Dendritic cell treated with granulocyte-macrophage colony-stimulating factor and Interleukin-4, amounts not matched to agents 40 ng/mL and 50 ng/mL, for 4 days (primary cell): ENCODE results near the gene PPL.

Experiments used
- H3K27ac Mint-ChIP-seq: one replicate; pipeline ENCODE4 v1.8.0; 2022; ENCODE audit warnings: mild to moderate bottlenecking, mixed read lengths
- H3K27me3 Mint-ChIP-seq: one replicate; pipeline ENCODE4 v1.8.0; 2022; ENCODE audit warnings: mild to moderate bottlenecking, mixed read lengths
- H3K36me3 Mint-ChIP-seq: one replicate; pipeline ENCODE4 v1.8.0; 2022; ENCODE audit warnings: low read depth, mixed read lengths
- H3K4me1 Mint-ChIP-seq: one replicate; pipeline ENCODE4 v1.8.0; 2022; ENCODE audit warnings: low read depth, mixed read lengths
- H3K4me3 Mint-ChIP-seq: one replicate; pipeline ENCODE4 v1.8.0; 2022; ENCODE audit warnings: mild to moderate bottlenecking, moderate library complexity, mixed read lengths
- H3K9me3 Mint-ChIP-seq: one replicate; pipeline ENCODE4 v1.8.0; 2022; ENCODE audit warnings: mixed read lengths
- intact Hi-C: fragments of 100-400 bp; cut with micrococcal nuclease; formaldehyde crosslinking; loops from one replicate; pipeline ENCODE4 v1.15.0; 2022

The PPL gene

GRCh38 chr16:4850211-4850610, 86.7 kb downstream of the PPL start:
- intact Hi-C loops, result no loop called here
- Mint-ChIP-seq H3K4me3 (no peak overlapping the region), H3K4me1 (peaks cover 53% of the 10 kb centered on the region), H3K27me3 (no peaks in the 10 kb centered on the region), H3K9me3 (no peaks in the 10 kb centered on the region), H3K36me3 (peaks cover 60% of the 10 kb centered on the region), H3K27ac (no peak overlapping the region)

- H3K36me3 Mint-ChIP-seq, result peaks cover 57% of the 10 kb centered on the region
- intact Hi-C loops, result loop anchor here (1.0 to 10.0 kb wide), 4 partner anchors 46 to 227 kb away; partner anchors contain the start of genes ALG1, ROGDI and ZNF500
- H3K27ac Mint-ChIP-seq, result peak overlapping the region; percentile 95
- no peaks in the 10 kb centered on the region for H3K9me3 Mint-ChIP-seq
- no peaks in the 10 kb centered on the region for H3K27me3 Mint-ChIP-seq
- peaks cover 53% of the 10 kb centered on the region for H3K4me1 Mint-ChIP-seq
- peak overlapping the region; percentile 99 for H3K4me3 Mint-ChIP-seq
These were observed 89.0 kb downstream of the PPL start for GRCh38 chr16:4847774-4848587.

- no peaks in the 10 kb centered on the region for H3K27me3 Mint-ChIP-seq
- peak within 1 kb of the TSS; percentile 95 for H3K27ac Mint-ChIP-seq
- H3K36me3 Mint-ChIP-seq, result peaks cover 60% of the 10 kb centered on the region
- peaks cover 45% of the 10 kb centered on the region for H3K4me1 Mint-ChIP-seq
- H3K4me3 Mint-ChIP-seq, result peak within 1 kb of the TSS; percentile 99
- intact Hi-C loops, result loop anchor here (1.0 to 10.0 kb wide), 4 partner anchors 45 to 228 kb away; partner anchors contain the start of genes ALG1, ROGDI and ZNF500
- no peaks in the 10 kb centered on the region for H3K9me3 Mint-ChIP-seq
These were observed 89.8 kb downstream of the PPL start, which contains the start of the genes GLYR1 and UBN1 for GRCh38 chr16:4846901-4847773. Gene GLYR1 (minus strand): TSS chr16:4847288. CDS start chr16:4847265, 23 bp downstream. Gene UBN1 (plus strand): TSS chr16:4847481. CDS start chr16:4852918, 5,437 bp downstream.

GRCh38 chr16:4846503-4846900, 90.4 kb downstream of the PPL start:
- peak overlapping the region; percentile 99 for H3K4me3 Mint-ChIP-seq
- H3K27me3 Mint-ChIP-seq, result no peaks in the 10 kb centered on the region
- H3K27ac Mint-ChIP-seq, result peak overlapping the region; percentile 95
- H3K4me1 Mint-ChIP-seq, result peaks cover 39% of the 10 kb centered on the region
- peaks cover 66% of the 10 kb centered on the region for H3K36me3 Mint-ChIP-seq
- intact Hi-C loops, result loop anchor here (2.0 to 10.0 kb wide), 3 partner anchors 44 to 228 kb away; partner anchors contain the start of genes ALG1 and ROGDI
- no peaks in the 10 kb centered on the region for H3K9me3 Mint-ChIP-seq

- Mint-ChIP-seq H3K9me3 (no peaks in the 10 kb centered on the region), H3K27ac (no peak overlapping the region), H3K4me1 (peaks cover 8% of the 10 kb centered on the region), H3K27me3 (no peaks in the 10 kb centered on the region), H3K4me3 (no peak overlapping the region), H3K36me3 (peaks cover 97% of the 10 kb centered on the region)
- intact Hi-C loops, result loop anchor here (10.0 kb wide), 1 partner anchor 234 kb away; the partner anchor contains the start of gene ALG1
These were observed 96.0 kb downstream of the PPL start for GRCh38 chr16:4840984-4841383.

GRCh38 chr16:4839942-4840341, 97.0 kb downstream of the PPL start:
- Mint-ChIP-seq H3K27ac (no peak overlapping the region), H3K9me3 (no peaks in the 10 kb centered on the region), H3K36me3 (peaks cover 97% of the 10 kb centered on the region), H3K27me3 (no peaks in the 10 kb centered on the region), H3K4me1 (no peaks in the 10 kb centered on the region), H3K4me3 (no peak overlapping the region)
- intact Hi-C loops, result loop anchor here (10.0 kb wide), 1 partner anchor 235 kb away; the partner anchor contains the start of gene ALG1

DNA sequence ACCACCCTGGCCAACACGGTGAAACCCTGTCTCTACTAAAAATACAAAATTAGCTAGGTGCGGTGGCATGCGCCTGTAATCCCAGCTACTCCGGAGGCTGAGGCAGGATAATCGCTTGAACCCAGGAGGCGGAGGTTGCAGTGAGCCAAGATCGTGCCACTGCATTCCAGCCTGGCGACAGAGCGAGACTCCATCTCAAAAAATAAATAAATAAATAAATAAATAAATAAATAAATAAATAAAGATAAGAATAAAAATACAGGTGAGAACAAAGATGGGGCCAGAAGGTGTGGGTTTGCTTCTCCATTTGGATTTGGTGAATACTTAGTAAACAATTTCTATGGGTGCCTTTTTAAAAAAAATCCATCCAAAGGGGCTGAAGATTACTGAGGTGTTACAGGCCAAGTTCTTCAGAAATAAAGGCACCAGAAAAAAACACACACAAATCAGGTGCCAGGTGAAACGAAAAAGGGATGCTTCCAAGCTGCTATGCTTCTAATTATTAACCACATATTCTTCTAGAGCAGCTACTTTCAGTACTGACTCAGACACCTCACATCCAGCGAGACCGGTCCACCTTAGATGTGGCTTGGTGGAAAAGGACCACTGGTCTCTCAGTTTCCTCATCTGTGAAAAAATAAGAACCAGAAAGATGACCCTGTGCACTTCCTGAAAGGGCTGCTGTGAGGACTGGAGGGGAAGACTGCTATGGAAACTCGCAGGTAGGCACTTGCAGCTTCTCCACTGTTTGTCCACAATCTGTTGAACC, 99.0 kb downstream of the PPL start:
- intact Hi-C loops, result no loop called here
- Mint-ChIP-seq H3K36me3 (peaks cover 99% of the 10 kb centered on the region), H3K4me1 (no peaks in the 10 kb centered on the region), H3K4me3 (no peak overlapping the region), H3K27me3 (no peaks in the 10 kb centered on the region), H3K27ac (no peak overlapping the region), H3K9me3 (no peaks in the 10 kb centered on the region)

- H3K36me3 Mint-ChIP-seq, result peaks cover 99% of the 10 kb centered on the region
- no peaks in the 10 kb centered on the region for H3K9me3 Mint-ChIP-seq
These were observed 100.2 kb downstream of the PPL start for GRCh38 chr16:4836727-4837126.

GRCh38 chr16:4833584-4833983, 103.4 kb downstream of the PPL start:
- peaks cover 99% of the 10 kb centered on the region for H3K36me3 Mint-ChIP-seq

More at GRCh38 chr16:4836727-4837126, 100.2 kb downstream of the PPL start:
- no peaks in the 10 kb centered on the region for H3K4me1 Mint-ChIP-seq
- H3K27ac Mint-ChIP-seq, result no peak overlapping the region
- H3K4me3 Mint-ChIP-seq, result no peak overlapping the region
- H3K27me3 Mint-ChIP-seq, result no peaks in the 10 kb centered on the region
- intact Hi-C loops, result no loop called here

DNA sequence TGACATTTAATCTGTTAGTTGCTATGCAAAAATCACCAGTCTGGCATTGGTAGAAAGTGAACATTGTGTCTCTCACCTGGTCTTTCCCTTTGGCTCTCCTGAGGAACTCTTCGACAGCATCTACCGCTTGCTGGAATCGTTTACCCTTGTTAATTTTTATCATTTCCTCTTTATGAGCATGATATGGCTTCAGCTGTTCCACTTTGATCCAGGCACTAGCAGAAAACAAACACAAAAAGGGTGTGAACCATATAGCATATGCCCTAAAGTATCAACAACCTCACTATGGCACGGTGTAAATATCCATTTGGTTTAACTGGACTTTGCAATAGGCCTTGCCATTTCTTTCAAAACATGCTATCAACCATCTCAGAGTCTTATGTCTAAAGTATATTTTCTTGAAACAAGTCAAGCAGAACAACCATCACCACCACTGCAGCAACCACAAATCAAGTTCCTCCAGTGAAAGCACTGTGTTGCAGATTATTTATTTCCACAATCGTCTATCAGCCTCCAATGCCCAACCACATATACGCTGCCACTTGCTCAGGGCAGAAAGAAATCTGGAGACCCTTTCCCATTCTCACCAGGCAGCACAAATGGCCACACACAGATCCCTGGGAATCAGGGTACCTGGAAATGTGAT, 104.1 kb downstream of the PPL start:
- Mint-ChIP-seq H3K4me1 (no peaks in the 10 kb centered on the region), H3K36me3 (peaks cover 99% of the 10 kb centered on the region), H3K9me3 (no peaks in the 10 kb centered on the region), H3K27me3 (no peaks in the 10 kb centered on the region), H3K4me3 (no peak overlapping the region), H3K27ac (no peak overlapping the region)
- intact Hi-C loops, result no loop called here

More at GRCh38 chr16:4833584-4833983, 103.4 kb downstream of the PPL start:
- no peak overlapping the region for H3K4me3 Mint-ChIP-seq
- H3K27ac Mint-ChIP-seq, result no peak overlapping the region
- H3K9me3 Mint-ChIP-seq, result no peaks in the 10 kb centered on the region
- intact Hi-C loops, result no loop called here
- no peaks in the 10 kb centered on the region for H3K4me1 Mint-ChIP-seq
- no peaks in the 10 kb centered on the region for H3K27me3 Mint-ChIP-seq
